Activated CD4-positive, alpha-beta T cell treated with anti-CD3 and anti-CD28 coated beads, Interleukin-2, amount 10 ng/mL, durations not matched to agents 7 days and 5 days (primary cell): ENCODE data around the gene CDH13. TPM values are rescaled to one million over a fixed set of nuclear protein-coding genes. Genes with fewer than 3 reads are reported as not detected.

Source experiments
- CTCF ChIA-PET: fragments of 350-600 bp; sonication (Branson Sonifier 250); formaldehyde crosslinking; loops from one replicate; lab custom pipeline; 2021; ENCODE audit warnings: antibody characterized with exemption; lab: Charles Lee
- POLR2A ChIA-PET: fragments of 350-600 bp; sonication (Branson Sonifier 250); formaldehyde crosslinking; loops from one replicate; lab custom pipeline; 2021; ENCODE audit warnings: antibody characterized with exemption; lab: Charles Lee
- DNase-seq: peaks from one replicate; pipeline ENCODE4 v3.0.0-alpha.2; 2020
- H3K27ac Mint-ChIP-seq: one replicate; pipeline ENCODE4 v1.8.0; 2021; ENCODE audit warnings: mild to moderate bottlenecking, moderate library complexity, mixed read lengths
- H3K27me3 Mint-ChIP-seq: one replicate; pipeline ENCODE4 v1.8.0; 2021; ENCODE audit warnings: mixed read lengths
- H3K36me3 Mint-ChIP-seq: one replicate; pipeline ENCODE4 v1.8.0; 2021; ENCODE audit warnings: low read depth, mixed read lengths
- H3K4me1 Mint-ChIP-seq: one replicate; pipeline ENCODE4 v1.8.0; 2021; ENCODE audit warnings: mixed read lengths
- H3K4me3 Mint-ChIP-seq: one replicate; pipeline ENCODE4 v1.8.0; 2021; ENCODE audit warnings: mild to moderate bottlenecking, moderate library complexity, mixed read lengths
- H3K9me3 Mint-ChIP-seq: one replicate; pipeline ENCODE4 v1.8.0; 2021; ENCODE audit warnings: mixed read lengths
- total RNA-seq, 2 experiments: library from RNA; stranded (reverse); gene quantifications; one replicate each; pipeline ENCODE4 v1.2.3, GENCODE V29; 2021

Gene CDH13
- total RNA-seq, 2 experiments from 2014 or later, result not detected

GRCh38 chr16:83308414-83308813, 681.6 kb downstream of the CDH13 start:
- no peaks in the 10 kb centered on the region for H3K4me1 Mint-ChIP-seq
- CTCF ChIA-PET, result no interaction called here
- no peak for DNase-seq
- H3K36me3 Mint-ChIP-seq, result no peaks in the 10 kb centered on the region
- no peaks in the 10 kb centered on the region for H3K27me3 Mint-ChIP-seq
- H3K9me3 Mint-ChIP-seq, result no peaks in the 10 kb centered on the region
- H3K4me3 Mint-ChIP-seq, result no peak overlapping the region
- POLR2A ChIA-PET, result no interaction called here
- no peak overlapping the region for H3K27ac Mint-ChIP-seq

GRCh38 chr16:83310816-83311215, 684.0 kb downstream of the CDH13 start:
- ChIA-PET CTCF (no interaction called here), POLR2A (no interaction called here)
- H3K36me3 Mint-ChIP-seq, result no peaks in the 10 kb centered on the region
- no peaks in the 10 kb centered on the region for H3K4me1 Mint-ChIP-seq
- no peaks in the 10 kb centered on the region for H3K9me3 Mint-ChIP-seq
- no peak overlapping the region for H3K4me3 Mint-ChIP-seq
- DNase-seq, result no peak
- no peak overlapping the region for H3K27ac Mint-ChIP-seq
- no peaks in the 10 kb centered on the region for H3K27me3 Mint-ChIP-seq

GRCh38 chr16:83312015-83312717, 685.4 kb downstream of the CDH13 start:
- H3K4me3 Mint-ChIP-seq, result no peak overlapping the region

GRCh38 chr16:83312718-83313245, 686.0 kb downstream of the CDH13 start:
- H3K27ac Mint-ChIP-seq, result no peak overlapping the region
- no peak overlapping the region for H3K4me3 Mint-ChIP-seq
- DNase-seq, result no peak
- no peaks in the 10 kb centered on the region for H3K36me3 Mint-ChIP-seq
- ChIA-PET POLR2A (no interaction called here), CTCF (no interaction called here)
- no peaks in the 10 kb centered on the region for H3K27me3 Mint-ChIP-seq
- H3K9me3 Mint-ChIP-seq, result no peaks in the 10 kb centered on the region
- H3K4me1 Mint-ChIP-seq, result no peaks in the 10 kb centered on the region

More at GRCh38 chr16:83312015-83312717, 685.4 kb downstream of the CDH13 start:
- CTCF ChIA-PET, result no interaction called here
- Mint-ChIP-seq H3K27ac (no peak overlapping the region), H3K4me1 (no peaks in the 10 kb centered on the region), H3K27me3 (no peaks in the 10 kb centered on the region), H3K9me3 (no peaks in the 10 kb centered on the region), H3K36me3 (no peaks in the 10 kb centered on the region)
- DNase-seq, result no peak
- POLR2A ChIA-PET, result no interaction called here

- no peak for DNase-seq
- Mint-ChIP-seq H3K4me3 (no peak overlapping the region), H3K36me3 (no peaks in the 10 kb centered on the region), H3K27me3 (no peaks in the 10 kb centered on the region), H3K9me3 (no peaks in the 10 kb centered on the region), H3K4me1 (no peaks in the 10 kb centered on the region), H3K27ac (no peak overlapping the region)
- CTCF ChIA-PET, result no interaction called here
- POLR2A ChIA-PET, result no interaction called here
Observed at GRCh38 chr16:83315271-83315670, 688.5 kb downstream of the CDH13 start.

DNA sequence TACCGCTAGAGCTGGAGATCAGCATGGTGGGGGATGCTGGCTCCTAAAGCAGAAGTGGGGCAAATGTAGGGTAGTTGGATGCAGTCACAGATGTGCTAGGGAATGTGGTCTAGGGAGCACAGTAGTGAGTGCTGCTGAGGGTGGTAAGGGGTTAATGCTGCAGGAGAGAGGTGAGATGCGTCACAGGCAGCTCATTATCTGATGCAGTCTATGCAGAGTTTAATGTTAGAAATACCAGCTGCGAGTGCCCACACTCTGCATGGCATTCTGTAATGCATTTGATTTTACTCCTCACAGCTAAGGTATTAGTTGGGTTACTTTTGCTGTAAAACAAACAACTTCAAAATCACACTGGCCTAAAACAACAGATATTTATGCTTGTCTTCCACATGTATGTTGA, 689.7 kb downstream of the CDH13 start:
- Mint-ChIP-seq H3K4me1 (no peaks in the 10 kb centered on the region), H3K4me3 (no peak overlapping the region), H3K36me3 (no peaks in the 10 kb centered on the region), H3K27ac (no peak overlapping the region), H3K9me3 (no peaks in the 10 kb centered on the region), H3K27me3 (no peaks in the 10 kb centered on the region)
- POLR2A ChIA-PET, result no interaction called here
- CTCF ChIA-PET, result no interaction called here
- DNase-seq, result no peak

DNA sequence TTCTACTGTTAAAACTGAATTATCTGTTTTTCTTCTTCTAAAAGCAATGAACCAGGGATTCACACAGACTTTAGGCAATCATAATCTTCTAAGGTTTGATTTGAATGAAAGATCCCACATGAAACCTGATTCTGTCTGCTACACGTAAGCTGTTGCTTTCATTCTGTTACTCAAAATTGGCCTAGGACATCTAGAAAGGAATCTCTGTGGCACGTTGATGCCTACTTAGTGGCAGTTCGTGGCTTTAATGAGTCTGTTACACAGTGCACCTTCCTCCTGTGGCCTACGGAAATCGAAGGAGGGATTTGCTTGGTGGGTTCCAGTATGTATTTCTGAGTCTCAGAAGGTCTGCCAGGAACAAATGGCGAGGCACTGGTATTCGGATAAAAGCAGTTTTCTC, 691.6 kb downstream of the CDH13 start:
- H3K36me3 Mint-ChIP-seq, result no peaks in the 10 kb centered on the region
- ChIA-PET CTCF (interaction anchor here (1.0 kb wide), 1 partner anchor 24 kb away, joined by 6 read pairs; no protein-coding TSS in a partner anchor), POLR2A (no interaction called here)
- no peaks in the 10 kb centered on the region for H3K9me3 Mint-ChIP-seq
- DNase-seq, result no peak
- H3K4me1 Mint-ChIP-seq, result no peaks in the 10 kb centered on the region
- no peak overlapping the region for H3K27ac Mint-ChIP-seq
- H3K27me3 Mint-ChIP-seq, result no peaks in the 10 kb centered on the region
- H3K4me3 Mint-ChIP-seq, result no peak overlapping the region

- no peaks in the 10 kb centered on the region for H3K4me1 Mint-ChIP-seq
- no peaks in the 10 kb centered on the region for H3K27me3 Mint-ChIP-seq
- H3K27ac Mint-ChIP-seq, result no peak overlapping the region
- H3K9me3 Mint-ChIP-seq, result no peaks in the 10 kb centered on the region
- no peaks in the 10 kb centered on the region for H3K36me3 Mint-ChIP-seq
- CTCF ChIA-PET, result no interaction called here
- H3K4me3 Mint-ChIP-seq, result no peak overlapping the region
- POLR2A ChIA-PET, result no interaction called here
- no peak for DNase-seq
Observed at GRCh38 chr16:83328936-83329335, 702.2 kb downstream of the CDH13 start.

- H3K9me3 Mint-ChIP-seq, result no peaks in the 10 kb centered on the region
- ChIA-PET CTCF (no interaction called here), POLR2A (no interaction called here)
- no peaks in the 10 kb centered on the region for H3K36me3 Mint-ChIP-seq
- no peak overlapping the region for H3K27ac Mint-ChIP-seq
- no peaks in the 10 kb centered on the region for H3K27me3 Mint-ChIP-seq
- H3K4me1 Mint-ChIP-seq, result no peaks in the 10 kb centered on the region
- DNase-seq, result no peak
- no peak overlapping the region for H3K4me3 Mint-ChIP-seq
Observed at GRCh38 chr16:83329441-83329840, 702.7 kb downstream of the CDH13 start.

DNA sequence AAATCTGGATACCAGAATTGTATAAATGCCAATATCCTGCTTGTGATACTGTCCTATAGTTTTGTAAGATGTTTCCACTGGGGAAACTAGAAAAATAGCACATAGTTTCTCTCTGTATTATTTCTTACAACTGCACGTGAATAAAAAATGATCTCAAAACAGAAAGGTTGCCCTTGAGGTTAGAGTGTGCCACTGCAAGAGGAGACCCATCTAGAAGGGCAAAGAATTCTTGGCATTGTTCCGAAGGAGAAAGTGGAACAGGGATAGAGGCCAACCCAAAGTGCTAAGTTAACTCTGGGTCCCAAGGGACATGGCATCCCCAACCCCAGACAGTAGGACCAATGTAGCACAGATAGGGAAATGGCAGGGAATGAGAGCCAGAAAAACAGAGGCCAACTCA, 703.5 kb downstream of the CDH13 start:
- Mint-ChIP-seq H3K4me3 (no peak overlapping the region), H3K27ac (no peak overlapping the region), H3K4me1 (no peaks in the 10 kb centered on the region), H3K27me3 (no peaks in the 10 kb centered on the region), H3K9me3 (no peaks in the 10 kb centered on the region), H3K36me3 (no peaks in the 10 kb centered on the region)
- ChIA-PET POLR2A (no interaction called here), CTCF (no interaction called here)
- no peak for DNase-seq

DNA sequence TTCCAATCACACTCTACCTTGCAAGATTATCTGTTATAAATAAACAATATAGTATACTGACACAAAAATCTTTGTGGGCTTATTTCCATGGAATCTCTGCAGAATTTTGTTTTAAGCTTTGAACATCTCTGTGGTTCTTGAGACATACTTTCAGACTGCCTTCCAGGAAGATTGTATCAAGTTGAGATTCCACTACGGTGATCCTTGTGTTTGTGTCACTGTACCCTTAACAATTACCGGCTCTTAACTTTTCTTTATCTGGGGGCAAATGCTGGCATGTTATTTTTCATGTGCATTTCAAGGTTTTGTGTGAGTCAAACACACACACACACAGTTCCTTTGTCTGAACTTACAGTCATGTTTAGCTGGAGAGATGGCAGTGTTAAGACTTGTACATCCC, 708.3 kb downstream of the CDH13 start:
- Mint-ChIP-seq H3K36me3 (no peaks in the 10 kb centered on the region), H3K27ac (no peak overlapping the region), H3K4me3 (no peak overlapping the region), H3K4me1 (no peaks in the 10 kb centered on the region), H3K27me3 (no peaks in the 10 kb centered on the region), H3K9me3 (no peaks in the 10 kb centered on the region)
- ChIA-PET POLR2A (no interaction called here), CTCF (interaction anchor here (0.7 kb wide), 1 partner anchor 1288 kb away, joined by 3 read pairs; no protein-coding TSS in a partner anchor)
- no peak for DNase-seq

- H3K4me3 Mint-ChIP-seq, result no peak overlapping the region
- no peaks in the 10 kb centered on the region for H3K9me3 Mint-ChIP-seq
- CTCF ChIA-PET, result no interaction called here
- no peak for DNase-seq
- POLR2A ChIA-PET, result no interaction called here
- no peaks in the 10 kb centered on the region for H3K36me3 Mint-ChIP-seq
- no peaks in the 10 kb centered on the region for H3K27me3 Mint-ChIP-seq
- H3K4me1 Mint-ChIP-seq, result no peaks in the 10 kb centered on the region
- no peak overlapping the region for H3K27ac Mint-ChIP-seq
Observed at GRCh38 chr16:83336603-83337002, 709.8 kb downstream of the CDH13 start.

DNA sequence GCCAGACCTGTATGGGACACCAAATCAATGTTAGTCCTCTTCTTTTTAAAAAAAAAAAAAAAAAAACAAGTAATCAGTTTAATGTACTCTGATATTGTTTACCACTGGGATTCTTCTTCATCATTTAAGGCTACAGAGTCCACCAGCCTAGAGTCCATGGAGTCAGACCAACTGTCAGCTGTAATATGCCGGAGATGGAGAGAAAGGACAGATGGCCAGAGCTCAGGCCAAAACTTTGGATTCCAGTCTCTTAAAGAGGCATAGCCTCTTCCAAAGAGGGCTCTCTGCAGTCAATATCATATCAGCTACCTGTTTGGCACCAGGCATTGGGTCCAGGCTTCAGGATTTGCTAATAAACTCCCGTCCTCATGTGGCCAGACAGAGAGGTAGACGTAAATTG, 711.4 kb downstream of the CDH13 start:
- Mint-ChIP-seq H3K36me3 (no peaks in the 10 kb centered on the region), H3K4me1 (no peaks in the 10 kb centered on the region), H3K27me3 (no peaks in the 10 kb centered on the region), H3K27ac (no peak overlapping the region), H3K9me3 (no peaks in the 10 kb centered on the region), H3K4me3 (no peak overlapping the region)
- ChIA-PET POLR2A (no interaction called here), CTCF (no interaction called here)
- DNase-seq, result no peak

DNA sequence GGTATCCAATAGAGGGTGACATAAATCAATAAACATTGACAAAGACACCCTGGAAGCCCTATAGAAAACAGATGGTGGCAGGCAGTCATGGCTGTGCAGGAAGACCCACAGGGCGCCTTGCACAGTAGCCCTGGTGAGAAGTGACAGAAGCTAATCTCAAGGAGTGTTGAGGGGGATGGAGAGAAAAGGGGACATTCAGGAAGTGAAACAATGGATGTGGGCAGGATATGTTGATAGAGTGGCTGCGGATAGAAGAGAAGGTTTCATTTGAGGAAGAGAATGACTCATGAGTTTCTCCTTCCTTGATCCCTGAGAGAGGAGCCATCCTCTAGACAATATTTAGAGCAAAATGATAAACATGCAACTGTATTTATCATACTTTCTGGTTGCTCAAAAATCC, 712.2 kb downstream of the CDH13 start:
- POLR2A ChIA-PET, result no interaction called here
- H3K4me3 Mint-ChIP-seq, result no peak overlapping the region

More for the DNA sequence above, 712.2 kb downstream of the CDH13 start:
- no peaks in the 10 kb centered on the region for H3K36me3 Mint-ChIP-seq
- DNase-seq, result no peak
- H3K27me3 Mint-ChIP-seq, result no peaks in the 10 kb centered on the region
- no peak overlapping the region for H3K27ac Mint-ChIP-seq
- no peaks in the 10 kb centered on the region for H3K4me1 Mint-ChIP-seq
- no peaks in the 10 kb centered on the region for H3K9me3 Mint-ChIP-seq
- CTCF ChIA-PET, result no interaction called here
